ENCODE results near the gene ANKS1A.

- TF ChIP-seq CTCF (IDR thresholded peaks at IDR 0.05) (no peak), POLR2A (IDR thresholded peaks at IDR 0.05) (no peak)
These were observed 127.7 kb downstream of the ANKS1A start for GRCh38 chr6:35016502-35017321.
